CD4-positive, alpha-beta T cell treated with Interleukin-12 subunit alpha and Interleukin-12 subunit beta, for 1 hour (primary cell): ENCODE measurements around the gene FRY.

ENCODE experiments used
- DNase-seq: peaks from one replicate; pipeline ENCODE4 v3.0.0-alpha.2; 2020

FRY gene

DNA sequence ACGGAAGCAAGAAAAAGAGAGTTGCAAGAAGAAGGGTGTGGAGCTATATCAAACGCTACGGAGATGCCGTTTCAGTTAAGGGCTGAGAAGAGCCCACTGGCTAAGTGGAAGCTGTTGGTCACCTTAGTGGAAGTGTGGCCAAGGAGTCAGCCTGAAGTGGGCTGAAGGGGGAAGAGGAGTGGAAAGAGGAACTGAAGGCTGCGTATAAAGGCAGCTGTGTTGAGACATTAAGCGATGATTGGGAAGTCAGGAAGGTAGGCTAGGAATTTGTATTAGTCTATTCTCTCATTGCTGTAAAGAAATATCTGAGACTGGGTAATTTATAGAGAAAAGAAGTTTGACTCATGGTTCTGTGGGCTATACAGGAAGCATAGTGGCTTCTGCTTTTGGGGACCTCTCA lies 14.1 kb upstream of the FRY start:
- DNase-seq = no peak

- DNase-seq = peak; percentile 23
Observed at GRCh38 chr13:32019612-32020233, 11.9 kb upstream of the FRY start.

DNA sequence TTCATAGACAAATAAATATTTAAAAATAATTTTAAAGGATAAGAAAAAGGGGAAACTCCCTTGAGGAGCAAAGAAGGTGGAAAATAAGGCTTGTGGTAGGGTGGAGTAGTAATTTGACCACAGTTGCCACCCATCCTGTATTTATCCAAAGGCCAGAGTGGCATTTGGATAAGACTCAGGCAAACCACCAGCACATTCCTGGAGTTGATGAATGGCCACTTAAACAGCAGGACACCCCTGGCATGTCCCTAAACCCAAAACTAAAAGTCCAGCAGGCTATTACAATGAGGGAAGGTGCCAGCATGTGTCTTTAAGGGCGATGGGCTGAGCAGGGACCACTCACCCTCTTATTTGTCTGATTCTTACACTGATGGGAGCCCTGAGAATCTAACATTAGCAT lies 9.8 kb upstream of the FRY start:
- no peak for DNase-seq

DNA sequence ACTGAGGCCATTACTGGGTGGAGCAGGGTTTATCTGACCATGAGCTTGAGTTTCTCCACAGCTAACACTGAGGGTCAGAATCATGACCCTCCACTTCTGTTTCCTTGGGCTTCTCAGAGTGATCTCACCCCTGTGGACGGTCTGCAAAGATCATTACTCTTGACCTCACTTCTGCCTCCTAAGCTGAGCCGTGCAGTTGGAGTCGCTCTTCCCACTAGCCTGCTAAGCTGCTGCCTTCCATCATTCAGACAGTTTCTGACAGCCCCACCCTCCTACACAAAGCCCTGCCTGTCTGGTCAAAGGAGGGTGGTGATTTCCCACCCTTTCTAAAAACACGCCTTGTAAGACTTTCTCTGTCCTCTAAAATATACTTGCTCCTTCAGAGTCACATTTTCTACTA lies 9.3 kb upstream of the FRY start:
- DNase-seq = no peak

GRCh38 chr13:32023096-32023495 lies 8.5 kb upstream of the FRY start:
- no peak for DNase-seq

DNA sequence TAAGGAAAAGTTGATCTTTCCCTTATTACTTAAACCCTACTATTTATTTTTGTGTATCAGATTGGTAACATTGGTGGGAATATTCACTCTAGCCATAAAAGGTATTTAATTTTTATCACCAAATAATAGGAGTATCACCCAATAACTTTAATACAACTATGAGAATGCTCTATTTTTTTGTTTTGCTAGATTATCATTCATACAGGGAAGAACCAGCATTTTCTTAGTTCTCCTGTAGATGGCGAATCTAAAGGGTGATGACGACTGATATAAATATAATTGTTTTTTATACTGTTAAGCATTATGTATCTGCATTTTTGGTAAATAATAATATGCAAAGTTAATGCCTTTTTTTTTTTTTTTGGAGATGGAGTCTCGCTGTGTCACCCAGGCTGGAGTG lies 7.9 kb upstream of the FRY start:
- DNase-seq = no peak

GRCh38 chr13:32024750-32025149 lies 6.8 kb upstream of the FRY start:
- no peak for DNase-seq

DNA sequence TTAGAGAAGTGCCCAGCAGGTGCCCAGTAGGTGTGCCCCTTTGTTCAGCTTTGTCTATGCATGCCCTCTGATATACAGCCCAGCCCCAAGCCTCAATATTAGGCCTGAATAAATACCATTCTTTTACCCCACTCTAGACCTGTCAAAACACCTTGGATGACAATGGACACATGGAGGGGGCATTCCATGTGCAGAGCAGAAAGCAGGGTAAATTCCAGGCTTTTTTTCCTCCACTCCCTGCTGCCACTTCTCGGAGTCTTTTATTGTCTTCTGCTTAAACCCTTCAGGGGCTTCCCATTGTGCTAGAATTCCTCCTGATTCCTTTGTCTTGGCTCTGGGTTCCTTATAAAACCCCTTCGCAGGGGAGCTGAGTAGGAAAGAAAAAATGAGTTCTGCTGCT lies 5.8 kb upstream of the FRY start:
- DNase-seq = no peak

DNA sequence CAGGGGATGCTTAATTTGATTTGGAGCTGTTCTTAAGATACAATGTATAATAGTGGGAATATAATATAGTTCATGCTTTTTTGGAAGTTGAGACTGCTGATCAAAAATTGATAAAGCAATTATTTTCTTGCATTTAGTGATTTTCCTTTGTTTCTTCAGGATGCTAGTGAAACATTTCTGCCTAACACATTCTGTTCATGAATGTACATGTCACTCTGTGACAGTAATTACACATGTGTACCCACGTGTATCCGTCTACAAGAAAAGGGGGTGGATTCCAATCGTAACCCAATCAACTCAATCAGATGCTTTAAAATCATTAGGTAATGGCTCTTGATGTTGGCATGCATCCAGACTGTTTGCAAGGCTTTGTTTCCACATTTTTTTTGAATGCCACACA lies 5.0 kb upstream of the FRY start:
- no peak for DNase-seq

DNA sequence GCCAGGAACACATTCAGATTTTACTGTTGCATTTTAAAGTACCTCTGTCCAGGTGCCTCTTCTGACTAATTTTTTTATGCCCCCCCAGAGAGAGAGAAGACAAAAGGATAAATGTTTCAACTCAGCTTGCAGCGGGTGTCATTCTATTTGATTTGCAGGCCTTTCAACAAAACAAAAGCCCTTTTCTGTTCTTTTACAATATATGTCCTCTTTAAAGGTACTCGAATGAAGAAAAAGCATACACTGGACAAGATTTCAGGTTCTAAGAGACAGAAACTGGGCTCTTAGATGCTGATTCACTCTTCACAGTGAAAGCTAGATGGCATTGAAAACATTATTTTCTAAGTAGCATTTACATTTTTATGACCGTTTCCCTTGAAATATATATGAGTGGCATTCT lies 2.9 kb upstream of the FRY start:
- no peak for DNase-seq

GRCh38 chr13:32029684-32030083 lies 1.9 kb upstream of the FRY start:
- no peak for DNase-seq

- no peak for DNase-seq
Observed at GRCh38 chr13:32031815-32032370, 319 bp downstream of the FRY start.

DNA sequence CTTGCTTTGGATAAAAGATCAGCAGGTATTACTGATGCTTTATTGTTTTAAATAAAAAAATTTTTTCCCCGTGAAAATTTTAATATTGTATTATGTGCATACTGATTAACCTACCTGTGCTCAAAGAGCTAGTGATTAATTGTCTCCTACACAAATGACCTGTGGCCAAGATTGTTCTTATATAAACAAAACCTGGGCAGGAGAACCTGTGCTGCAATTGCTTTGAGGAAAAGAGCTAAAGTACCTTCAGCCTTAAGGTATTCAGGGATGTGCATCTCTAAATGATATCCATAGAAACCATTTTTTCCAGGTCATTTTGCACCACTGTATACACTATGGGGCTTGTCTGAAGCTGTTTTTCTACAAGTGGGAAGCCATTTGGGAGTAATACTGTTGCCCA lies 1.2 kb downstream of the FRY start:
- DNase-seq = no peak

DNA sequence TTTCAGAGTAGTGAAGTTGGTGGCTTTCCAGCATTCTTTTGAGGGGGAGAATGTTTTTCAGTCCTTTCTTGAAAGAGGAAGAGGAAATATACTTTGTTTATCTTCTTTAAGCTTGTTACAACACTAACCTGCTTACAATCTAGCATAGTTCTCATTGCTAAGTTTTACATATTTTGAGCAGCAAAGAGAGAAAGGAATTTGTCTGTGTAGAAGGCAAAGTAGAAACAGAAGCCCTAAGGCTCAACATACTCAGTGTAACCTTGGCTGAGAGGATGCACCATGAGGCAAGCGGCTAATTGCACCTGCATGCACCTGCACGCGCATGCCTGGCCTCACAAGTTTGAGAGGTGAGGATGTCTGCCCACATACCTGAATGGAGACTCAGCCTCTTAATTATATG lies 2.2 kb downstream of the FRY start:
- no peak for DNase-seq

- DNase-seq = no peak
Observed at GRCh38 chr13:32035716-32036115, 4.1 kb downstream of the FRY start.

- no peak for DNase-seq
Observed at GRCh38 chr13:32036126-32036695, 4.6 kb downstream of the FRY start.

DNA sequence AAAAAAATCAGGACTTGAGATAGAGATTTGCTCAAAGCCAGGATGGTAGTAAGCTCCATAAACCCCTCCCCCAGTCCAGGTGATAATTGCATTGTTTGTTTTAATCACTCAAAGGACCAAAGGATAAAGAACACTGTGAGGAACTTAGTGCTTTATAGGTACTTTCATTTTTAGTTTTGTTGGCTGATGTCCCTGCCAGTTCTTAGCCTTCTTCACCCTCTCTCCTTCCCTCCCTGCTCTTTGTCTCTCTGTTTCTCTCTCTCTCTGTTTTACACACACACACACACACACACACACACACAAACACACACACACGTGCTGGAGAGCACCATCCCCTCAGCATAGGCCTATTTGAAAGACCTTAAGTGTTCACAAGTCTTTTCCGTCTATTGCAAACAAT lies 5.2 kb downstream of the FRY start:
- DNase-seq = no peak

DNA sequence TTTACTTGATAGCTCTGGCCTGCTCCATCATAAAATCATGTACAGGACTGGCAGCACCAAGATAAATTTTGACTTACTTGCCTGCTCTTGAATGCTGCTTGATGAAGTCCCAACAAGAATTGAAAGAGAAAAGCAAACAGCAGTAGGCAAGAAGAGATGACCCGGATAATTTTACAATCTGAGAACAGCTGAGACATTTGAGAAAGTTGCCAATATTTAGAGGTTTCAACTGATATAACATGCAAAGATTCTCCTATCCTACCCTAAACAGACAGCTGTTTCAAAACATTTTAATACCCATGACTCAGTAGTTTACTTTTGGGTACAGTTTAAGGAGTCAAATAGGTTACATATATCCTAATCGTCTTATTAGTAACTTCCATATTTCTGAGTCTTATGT lies 5.9 kb downstream of the FRY start:
- DNase-seq = no peak

GRCh38 chr13:32038343-32038742 lies 6.8 kb downstream of the FRY start:
- no peak for DNase-seq

- DNase-seq = no peak
Observed at GRCh38 chr13:32039056-32039455, 7.5 kb downstream of the FRY start.

DNA sequence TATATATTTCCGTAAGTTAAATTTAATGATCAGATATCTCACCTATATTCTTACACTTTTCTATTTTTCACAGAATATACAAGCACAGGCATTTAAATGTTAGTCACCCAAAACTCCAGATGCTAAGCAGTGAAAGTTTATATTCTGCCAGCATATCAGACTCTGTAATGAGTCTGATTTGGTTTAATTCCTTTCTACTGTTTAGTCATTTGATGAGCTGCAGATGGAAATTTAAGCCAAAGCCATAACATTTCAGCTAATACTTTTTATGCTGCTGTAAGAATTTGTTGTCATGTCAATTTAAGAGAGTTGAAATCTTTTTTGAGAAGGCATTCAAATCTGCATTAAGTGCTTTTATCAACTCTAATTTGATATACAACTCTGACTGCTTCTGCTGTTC lies 8.0 kb downstream of the FRY start:
- no peak for DNase-seq

DNA sequence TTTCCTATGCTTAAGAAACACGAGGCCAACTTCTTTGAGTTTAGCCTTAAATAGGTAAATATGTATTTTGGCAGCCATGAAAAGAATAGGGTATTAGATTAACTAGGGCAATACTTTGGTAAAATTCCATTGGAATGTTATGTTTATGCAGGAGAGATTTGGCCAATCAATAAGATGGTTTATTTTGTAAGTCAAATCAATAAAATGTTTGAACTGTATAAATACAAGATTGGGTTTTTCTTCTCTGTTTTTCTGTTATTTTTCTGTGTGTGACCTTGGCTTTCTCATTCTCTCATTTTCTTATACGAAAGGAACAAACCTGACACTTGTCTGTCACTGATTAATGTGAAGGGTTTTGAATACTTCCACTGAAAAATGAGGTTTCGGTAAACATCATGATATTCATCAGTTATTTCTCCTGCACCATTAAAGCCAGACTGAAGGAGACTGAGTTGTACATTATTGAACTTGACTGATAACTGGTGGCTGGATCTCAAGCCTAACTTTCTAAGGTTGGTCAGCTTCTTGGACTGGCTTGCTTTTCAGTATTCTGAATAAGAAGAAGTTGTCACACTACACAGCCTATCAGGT lies 8.6 kb downstream of the FRY start:
- no peak for DNase-seq

- no peak for DNase-seq
Observed at GRCh38 chr13:32040689-32041088, 9.1 kb downstream of the FRY start.

DNA sequence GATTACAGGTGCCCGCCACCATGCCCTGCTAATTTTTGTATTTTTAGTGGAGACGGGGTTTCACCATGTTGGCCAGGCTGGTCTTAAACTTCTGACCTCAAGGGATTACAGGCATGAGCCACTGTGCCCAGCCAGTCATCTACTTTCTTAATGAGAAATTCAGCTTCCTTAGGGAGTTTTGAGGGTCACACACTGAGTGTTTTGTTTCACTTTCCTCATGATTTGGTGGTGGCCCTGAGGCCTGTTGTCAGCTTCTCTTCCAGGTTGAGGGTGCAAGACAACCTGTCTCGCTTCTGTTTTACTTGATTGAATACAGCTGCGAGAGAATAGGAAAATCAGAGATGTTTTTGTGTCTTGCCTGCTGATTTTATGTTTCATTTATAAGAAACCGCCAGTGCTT lies 9.9 kb downstream of the FRY start:
- no peak for DNase-seq

- no peak for DNase-seq
Observed at GRCh38 chr13:32042551-32042950, 11.0 kb downstream of the FRY start.
